ENCODE measurements around the gene MDM4.

GRCh38 chr1:204494281-204495077 lies 21.7 kb upstream of the MDM4 start, which contains the start of gene PIK3C2B:
- TF ChIP-seq CTCF (conservative IDR thresholded peaks at IDR 0.05; ENCODE audit: low read length), result peak; percentile 56
- no peak for TF ChIP-seq EZH2phosphoT487 (IDR thresholded peaks at IDR 0.05; ENCODE audit: borderline replicate concordance, low read depth, low read length)

Data from OCI-LY7 (cell line).